ENCODE data around the gene SLC2A6.

The SLC2A6 gene

GRCh38 chr9:133510926-133511505 lies 32.1 kb upstream of the SLC2A6 start:
- Mint-ChIP-seq H3K27me3 (no peaks in the 10 kb centered on the region), H3K9me3 (no peaks in the 10 kb centered on the region), H3K36me3 (no peaks in the 10 kb centered on the region), H3K27ac (no peak overlapping the region), H3K4me3 (no peak overlapping the region), H3K4me1 (peaks cover 12% of the 10 kb centered on the region)
- DNase-seq = no peak
- CTCF ChIA-PET = no interaction called here

DNA sequence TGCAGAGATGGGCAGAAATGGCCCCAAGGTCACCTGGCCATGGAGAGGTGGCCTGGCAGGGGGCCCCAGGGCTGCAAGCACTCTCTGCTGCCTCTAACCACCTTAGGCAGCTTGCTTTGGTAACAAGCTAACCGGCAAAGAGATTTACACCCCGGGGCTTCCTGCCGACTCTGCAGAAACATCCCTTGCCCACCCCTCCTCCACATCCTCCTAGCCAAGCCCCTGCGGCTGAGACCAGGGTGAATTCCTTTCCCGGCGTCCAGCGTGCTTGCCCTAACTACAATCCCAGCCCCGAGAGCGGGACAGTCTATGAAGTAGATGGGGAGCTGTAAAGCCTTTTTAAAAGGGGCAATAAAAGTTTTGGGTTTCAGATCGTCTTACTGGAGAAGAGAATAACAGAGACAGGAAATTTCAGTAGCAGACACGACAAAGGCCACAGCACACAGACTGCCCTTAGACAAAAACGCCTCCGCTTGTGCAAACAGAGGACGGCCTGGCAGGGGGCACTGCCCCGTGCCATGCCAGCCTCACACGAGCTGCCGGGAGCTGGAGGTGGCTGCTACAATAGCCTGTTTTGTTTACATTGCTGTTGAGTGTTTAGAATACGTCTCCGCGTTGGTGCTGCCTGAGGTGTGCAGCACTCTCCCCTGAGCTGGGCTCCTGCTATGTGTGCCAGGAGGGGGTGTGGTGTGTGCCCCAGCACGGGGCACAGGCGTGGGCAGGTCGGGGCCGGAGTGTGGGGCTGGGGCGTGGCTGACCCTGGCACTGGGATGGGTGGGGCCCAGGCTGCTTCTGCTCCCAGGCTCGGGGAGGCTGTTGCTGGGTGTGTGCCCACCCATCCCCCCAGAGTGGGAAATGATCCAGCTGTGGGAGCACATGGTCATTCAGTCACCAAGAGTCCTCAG lies 30.5 kb upstream of the SLC2A6 start:
- H3K36me3 Mint-ChIP-seq = no peaks in the 10 kb centered on the region
- H3K27me3 Mint-ChIP-seq = no peaks in the 10 kb centered on the region
- H3K9me3 Mint-ChIP-seq = no peaks in the 10 kb centered on the region
- peaks cover 12% of the 10 kb centered on the region for H3K4me1 Mint-ChIP-seq
- DNase-seq = peak; percentile 50
- H3K4me3 Mint-ChIP-seq = peak overlapping the region; percentile 56
- peak overlapping the region; percentile 85 for H3K27ac Mint-ChIP-seq
- CTCF ChIA-PET = interaction anchor here (0.9 kb wide), 1 partner anchor 154 kb away, joined by 3 read pairs; no protein-coding TSS in a partner anchor

DNA sequence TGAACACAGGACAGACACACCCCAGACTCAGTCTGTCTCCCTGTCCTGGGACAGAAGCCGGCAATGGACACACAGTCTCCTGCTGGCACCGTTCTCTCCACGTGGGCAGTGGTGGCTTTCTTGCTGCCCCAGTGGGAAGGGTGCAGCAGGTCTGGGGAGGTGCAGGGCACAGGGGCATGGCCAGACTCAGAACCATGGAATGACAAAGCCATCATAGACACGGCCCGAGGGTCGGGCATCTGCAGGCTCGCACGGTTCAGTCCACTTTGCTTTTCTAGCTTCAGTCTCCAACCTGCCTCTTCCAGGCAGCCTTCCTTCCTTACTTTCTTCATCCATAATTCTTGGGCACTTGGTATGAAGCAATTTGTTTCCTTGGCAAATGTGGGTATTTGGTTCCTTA lies 29.1 kb upstream of the SLC2A6 start:
- CTCF ChIA-PET = no interaction called here

DNA sequence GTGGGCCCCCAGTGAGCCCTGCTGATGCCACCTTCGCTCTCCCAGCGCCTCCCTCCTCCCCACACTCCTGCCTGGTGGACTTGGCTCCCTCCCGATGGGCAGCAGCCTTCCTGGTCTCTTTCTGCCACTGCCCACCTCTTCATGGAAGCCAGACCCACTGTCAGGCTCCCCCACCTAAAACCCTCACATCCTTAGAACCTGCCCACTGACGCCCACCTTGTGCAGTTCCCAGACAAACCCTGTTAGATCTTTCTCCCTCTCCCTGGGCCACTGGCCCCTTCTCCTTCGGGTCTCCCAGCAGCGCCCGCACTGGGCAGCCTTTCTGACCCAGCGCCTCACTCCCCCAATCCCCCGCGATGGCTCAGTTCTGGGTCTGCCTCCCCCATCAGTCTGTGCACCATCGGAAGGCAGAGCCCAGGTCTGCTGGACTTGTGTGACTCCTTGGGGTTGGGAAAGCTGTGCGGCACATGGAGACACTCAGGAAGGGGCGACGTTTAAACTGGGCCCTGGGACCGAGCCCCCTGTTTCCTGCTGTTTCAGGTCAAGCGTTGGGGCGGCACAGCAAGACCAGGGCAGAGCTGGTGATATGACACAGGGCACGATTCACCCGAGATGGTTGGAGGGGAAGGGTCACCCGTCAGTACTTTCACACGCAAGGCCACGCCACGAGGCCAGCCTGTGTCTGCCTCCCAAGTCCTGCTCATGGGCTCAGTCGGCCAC lies 28.5 kb upstream of the SLC2A6 start:
- CTCF ChIA-PET = interaction anchor here (0.6 kb wide), 1 partner anchor 433 kb away, joined by 4 read pairs; no protein-coding TSS in a partner anchor
- H3K27me3 Mint-ChIP-seq = peaks cover 6% of the 10 kb centered on the region
- H3K4me3 Mint-ChIP-seq = no peak overlapping the region
- H3K36me3 Mint-ChIP-seq = no peaks in the 10 kb centered on the region
- no peak for DNase-seq
- H3K9me3 Mint-ChIP-seq = peaks cover 3% of the 10 kb centered on the region
- no peak overlapping the region for H3K27ac Mint-ChIP-seq
- H3K4me1 Mint-ChIP-seq = peaks cover 12% of the 10 kb centered on the region

More for the DNA sequence above, 29.1 kb upstream of the SLC2A6 start:
- peaks cover 6% of the 10 kb centered on the region for H3K27me3 Mint-ChIP-seq
- H3K36me3 Mint-ChIP-seq = no peaks in the 10 kb centered on the region
- no peak overlapping the region for H3K27ac Mint-ChIP-seq
- peaks cover 12% of the 10 kb centered on the region for H3K4me1 Mint-ChIP-seq
- H3K9me3 Mint-ChIP-seq = no peaks in the 10 kb centered on the region
- H3K4me3 Mint-ChIP-seq = no peak overlapping the region
- DNase-seq = no peak

- Mint-ChIP-seq H3K9me3 (peaks cover 11% of the 10 kb centered on the region), H3K4me3 (no peak overlapping the region), H3K27ac (no peak overlapping the region), H3K27me3 (peaks cover 6% of the 10 kb centered on the region), H3K4me1 (peaks cover 12% of the 10 kb centered on the region), H3K36me3 (no peaks in the 10 kb centered on the region)
- CTCF ChIA-PET = interaction anchor here (0.6 kb wide), 1 partner anchor 432 kb away, joined by 4 read pairs; no protein-coding TSS in a partner anchor
- no peak for DNase-seq
Observed at GRCh38 chr9:133506653-133507038, 27.7 kb upstream of the SLC2A6 start.

DNA sequence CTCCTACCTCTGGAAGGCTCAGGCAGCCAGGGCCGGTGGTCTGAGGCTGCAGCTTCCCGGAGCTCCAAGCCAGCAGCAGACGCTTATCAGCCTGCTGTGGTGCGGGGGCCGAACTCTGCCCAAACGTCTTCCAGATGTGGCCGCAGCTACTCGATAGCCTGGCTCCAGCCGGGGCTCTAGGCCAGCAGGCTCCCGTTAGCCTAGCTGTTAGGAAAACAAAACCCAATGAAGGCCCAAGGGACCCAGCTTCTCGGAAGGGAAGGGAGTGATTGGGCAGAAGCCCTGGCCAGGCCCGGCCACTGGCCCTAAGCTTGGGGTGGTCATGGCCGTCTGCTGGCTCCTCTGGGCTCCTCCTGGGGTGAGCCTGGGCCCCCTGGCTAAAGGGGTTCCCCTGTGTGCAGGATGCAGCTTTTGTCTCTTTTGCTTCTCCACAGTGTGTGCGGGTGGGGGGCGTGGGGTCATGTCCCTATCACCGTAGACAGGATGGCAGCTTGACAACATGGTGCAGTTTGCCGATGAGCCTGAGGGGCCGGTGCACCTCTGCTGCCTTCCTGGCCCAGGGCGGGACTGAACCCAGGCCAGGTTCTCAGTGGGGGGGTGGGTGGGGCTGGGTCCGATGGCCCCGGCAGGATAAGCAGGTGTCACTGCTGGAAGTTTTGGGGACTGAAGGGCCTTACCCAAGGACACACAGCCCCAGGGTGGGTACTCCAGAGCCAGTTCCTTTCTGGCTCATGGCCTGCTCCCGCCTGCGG lies 27.2 kb upstream of the SLC2A6 start:
- Mint-ChIP-seq H3K4me1 (peaks cover 12% of the 10 kb centered on the region), H3K9me3 (peaks cover 17% of the 10 kb centered on the region), H3K36me3 (no peaks in the 10 kb centered on the region), H3K4me3 (no peak overlapping the region), H3K27ac (no peak overlapping the region), H3K27me3 (peaks cover 11% of the 10 kb centered on the region)
- CTCF ChIA-PET = no interaction called here
- DNase-seq = no peak

DNA sequence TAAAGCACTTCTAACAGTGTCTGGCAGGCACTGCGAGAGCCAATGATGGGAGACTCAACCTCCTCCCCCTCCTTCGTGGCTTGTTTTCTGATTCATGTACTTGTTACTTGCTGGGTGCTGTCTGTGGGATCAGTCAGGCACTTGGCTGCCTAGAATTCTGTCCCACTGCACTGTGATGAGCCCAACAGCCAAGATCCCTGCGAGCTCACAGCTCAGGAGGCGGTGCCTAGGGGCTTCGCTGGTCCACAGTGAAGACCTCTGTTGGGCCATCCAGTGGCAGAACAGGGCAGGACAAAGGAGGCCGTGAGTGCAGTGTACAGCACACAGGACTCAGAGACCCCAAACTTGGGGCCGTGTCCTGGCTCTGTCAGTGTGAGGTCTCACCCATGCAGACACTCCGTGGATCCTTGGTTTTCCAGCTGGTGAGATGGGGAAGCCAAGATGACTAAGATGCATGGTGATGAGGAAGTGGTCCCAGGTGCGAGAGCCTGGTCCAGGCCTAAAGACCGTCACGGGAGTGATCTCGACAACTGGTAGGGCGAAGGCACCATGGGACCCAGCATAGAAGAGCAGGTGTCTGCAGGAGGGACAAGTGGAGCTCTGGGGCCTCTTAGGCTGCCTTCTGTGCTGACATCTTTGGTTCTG lies 26.4 kb upstream of the SLC2A6 start:
- Mint-ChIP-seq H3K4me3 (no peak overlapping the region), H3K4me1 (peaks cover 12% of the 10 kb centered on the region), H3K36me3 (no peaks in the 10 kb centered on the region), H3K9me3 (peaks cover 17% of the 10 kb centered on the region), H3K27ac (no peak overlapping the region), H3K27me3 (peaks cover 11% of the 10 kb centered on the region)
- CTCF ChIA-PET = no interaction called here
- DNase-seq = no peak

DNA sequence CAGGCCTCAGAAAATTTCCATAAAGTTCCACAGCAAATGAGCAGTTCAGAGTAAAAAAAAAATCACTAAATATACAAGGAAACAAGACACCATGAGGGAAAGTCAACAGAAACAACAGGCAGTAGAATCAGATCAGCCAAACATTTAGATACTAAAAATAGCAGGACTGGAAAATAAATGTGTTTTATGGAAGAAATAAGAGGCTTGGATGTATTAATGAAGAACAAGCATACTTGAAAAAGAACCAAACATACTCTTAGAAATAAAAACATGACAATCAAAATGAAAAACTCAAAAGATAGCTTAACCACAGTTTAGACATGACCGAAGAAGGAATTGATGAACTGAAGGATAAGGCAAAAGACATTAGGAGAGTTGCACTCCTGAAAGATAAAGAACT lies 23.2 kb upstream of the SLC2A6 start:
- H3K9me3 Mint-ChIP-seq = peaks cover 24% of the 10 kb centered on the region
- CTCF ChIA-PET = no interaction called here
- H3K4me3 Mint-ChIP-seq = no peak overlapping the region
- no peak for DNase-seq
- H3K27ac Mint-ChIP-seq = no peak overlapping the region
- H3K36me3 Mint-ChIP-seq = no peaks in the 10 kb centered on the region
- no peaks in the 10 kb centered on the region for H3K4me1 Mint-ChIP-seq
- peaks cover 14% of the 10 kb centered on the region for H3K27me3 Mint-ChIP-seq

- H3K27me3 Mint-ChIP-seq = peaks cover 14% of the 10 kb centered on the region
Observed at GRCh38 chr9:133499892-133500270, 21.0 kb upstream of the SLC2A6 start.

GRCh38 chr9:133499132-133499891 lies 20.4 kb upstream of the SLC2A6 start:
- CTCF ChIA-PET = interaction anchor here (0.7 to 1.4 kb wide), 2 partner anchors 12 to 17 kb away, joined by 3 to 6 read pairs; no protein-coding TSS in a partner anchor
- H3K27me3 Mint-ChIP-seq = peaks cover 14% of the 10 kb centered on the region
- DNase-seq = no peak
- no peak overlapping the region for H3K4me3 Mint-ChIP-seq
- H3K9me3 Mint-ChIP-seq = peaks cover 24% of the 10 kb centered on the region
- no peaks in the 10 kb centered on the region for H3K36me3 Mint-ChIP-seq
- no peak overlapping the region for H3K27ac Mint-ChIP-seq
- H3K4me1 Mint-ChIP-seq = no peaks in the 10 kb centered on the region

More at GRCh38 chr9:133499892-133500270, 21.0 kb upstream of the SLC2A6 start:
- CTCF ChIA-PET = interaction anchor here (0.7 to 1.4 kb wide), 2 partner anchors 13 to 16 kb away, joined by 3 to 6 read pairs; no protein-coding TSS in a partner anchor
- H3K9me3 Mint-ChIP-seq = peaks cover 24% of the 10 kb centered on the region
- no peaks in the 10 kb centered on the region for H3K36me3 Mint-ChIP-seq
- no peak overlapping the region for H3K27ac Mint-ChIP-seq
- no peak for DNase-seq
- H3K4me3 Mint-ChIP-seq = no peak overlapping the region
- H3K4me1 Mint-ChIP-seq = no peaks in the 10 kb centered on the region

DNA sequence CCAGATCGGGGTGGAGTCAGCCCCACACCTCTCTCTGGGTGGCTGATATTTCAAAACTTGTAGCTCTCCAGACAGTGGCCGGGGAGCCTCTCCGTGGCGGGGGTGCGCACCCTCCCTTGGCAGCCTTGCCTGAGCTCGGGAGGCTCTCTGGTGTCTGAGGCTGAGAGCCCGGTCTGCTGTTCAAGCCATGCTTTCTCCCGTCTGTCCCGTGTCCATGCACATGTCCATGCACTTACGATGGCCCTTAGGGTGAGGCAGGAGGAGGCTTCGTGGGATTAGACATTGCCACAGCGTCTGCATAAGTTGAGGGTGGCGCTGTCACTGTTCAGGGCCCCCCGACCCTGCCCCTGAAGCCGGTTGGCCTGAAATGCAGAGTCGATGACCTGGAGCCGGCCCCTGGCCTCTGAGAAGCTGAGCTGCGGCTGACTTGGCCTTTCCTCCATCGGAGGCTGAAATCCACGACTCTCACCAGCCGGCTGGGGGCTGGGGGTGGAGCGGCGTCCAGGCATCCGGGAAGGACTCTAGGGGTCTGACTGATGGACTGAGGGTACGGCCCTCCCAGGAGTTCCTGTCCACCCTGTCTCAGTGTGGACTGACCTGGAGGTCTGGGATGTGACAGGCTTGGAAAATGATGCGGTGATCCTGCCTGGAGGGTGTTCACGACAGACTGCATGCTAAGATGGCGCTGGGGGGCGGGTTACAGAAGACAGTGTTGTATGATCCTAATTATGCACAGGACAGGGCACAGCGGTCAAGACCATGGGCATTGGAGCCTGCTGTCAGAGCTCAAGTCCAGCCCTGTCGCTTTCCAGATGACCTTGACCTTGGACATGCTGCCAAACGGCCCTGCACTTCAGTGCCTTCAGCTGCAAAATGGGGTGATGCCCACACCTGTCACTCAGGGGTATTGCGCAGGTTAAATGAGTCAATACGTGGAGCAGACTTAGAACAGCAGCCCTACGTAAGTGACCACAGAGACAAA lies 18.3 kb upstream of the SLC2A6 start:
- Mint-ChIP-seq H3K4me3 (no peak overlapping the region), H3K27me3 (peaks cover 12% of the 10 kb centered on the region), H3K4me1 (no peaks in the 10 kb centered on the region), H3K36me3 (no peaks in the 10 kb centered on the region), H3K9me3 (peaks cover 18% of the 10 kb centered on the region), H3K27ac (no peak overlapping the region)
- DNase-seq = no peak
- CTCF ChIA-PET = no interaction called here
